ENCODE results near the gene ARHGAP26.

ARHGAP26 gene

DNA sequence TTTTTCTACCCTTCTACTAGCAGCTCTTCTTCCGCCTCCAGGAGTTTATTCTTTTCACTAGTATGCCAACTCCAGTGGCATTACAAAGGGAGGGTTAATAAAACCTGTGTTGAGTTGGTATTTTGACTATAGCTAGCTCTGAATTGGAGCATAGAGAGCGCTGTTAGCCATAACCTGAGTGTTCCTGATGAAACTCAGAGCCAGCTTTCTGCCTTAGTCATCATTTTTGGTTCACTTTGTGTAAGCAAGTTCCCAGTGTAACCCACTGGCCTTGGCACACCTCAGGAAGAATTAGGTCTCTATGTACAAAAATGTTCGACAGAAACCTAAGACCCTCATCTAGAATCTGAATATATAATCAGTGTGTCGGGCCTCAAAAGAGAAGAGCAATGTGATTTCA, 394.4 kb downstream of the ARHGAP26 start:
- no peak for TF ChIP-seq TAF1 (IDR thresholded peaks at IDR 0.05; ENCODE audit: borderline replicate concordance, insufficient read depth, low read length)
- no peak for TF ChIP-seq FOXP2 (optimal IDR thresholded peaks at IDR 0.05; ENCODE audit: borderline replicate concordance, extremely low read depth, extremely low read length, insufficient read depth)
- TF ChIP-seq POLR2AphosphoS5 (IDR thresholded peaks at IDR 0.05; ENCODE audit: low read depth, low read length), result no peak
- TF ChIP-seq SIN3A (IDR thresholded peaks at IDR 0.05; ENCODE audit: borderline replicate concordance, insufficient read depth, low read length), result no peak
- TF ChIP-seq, protein P1, sequence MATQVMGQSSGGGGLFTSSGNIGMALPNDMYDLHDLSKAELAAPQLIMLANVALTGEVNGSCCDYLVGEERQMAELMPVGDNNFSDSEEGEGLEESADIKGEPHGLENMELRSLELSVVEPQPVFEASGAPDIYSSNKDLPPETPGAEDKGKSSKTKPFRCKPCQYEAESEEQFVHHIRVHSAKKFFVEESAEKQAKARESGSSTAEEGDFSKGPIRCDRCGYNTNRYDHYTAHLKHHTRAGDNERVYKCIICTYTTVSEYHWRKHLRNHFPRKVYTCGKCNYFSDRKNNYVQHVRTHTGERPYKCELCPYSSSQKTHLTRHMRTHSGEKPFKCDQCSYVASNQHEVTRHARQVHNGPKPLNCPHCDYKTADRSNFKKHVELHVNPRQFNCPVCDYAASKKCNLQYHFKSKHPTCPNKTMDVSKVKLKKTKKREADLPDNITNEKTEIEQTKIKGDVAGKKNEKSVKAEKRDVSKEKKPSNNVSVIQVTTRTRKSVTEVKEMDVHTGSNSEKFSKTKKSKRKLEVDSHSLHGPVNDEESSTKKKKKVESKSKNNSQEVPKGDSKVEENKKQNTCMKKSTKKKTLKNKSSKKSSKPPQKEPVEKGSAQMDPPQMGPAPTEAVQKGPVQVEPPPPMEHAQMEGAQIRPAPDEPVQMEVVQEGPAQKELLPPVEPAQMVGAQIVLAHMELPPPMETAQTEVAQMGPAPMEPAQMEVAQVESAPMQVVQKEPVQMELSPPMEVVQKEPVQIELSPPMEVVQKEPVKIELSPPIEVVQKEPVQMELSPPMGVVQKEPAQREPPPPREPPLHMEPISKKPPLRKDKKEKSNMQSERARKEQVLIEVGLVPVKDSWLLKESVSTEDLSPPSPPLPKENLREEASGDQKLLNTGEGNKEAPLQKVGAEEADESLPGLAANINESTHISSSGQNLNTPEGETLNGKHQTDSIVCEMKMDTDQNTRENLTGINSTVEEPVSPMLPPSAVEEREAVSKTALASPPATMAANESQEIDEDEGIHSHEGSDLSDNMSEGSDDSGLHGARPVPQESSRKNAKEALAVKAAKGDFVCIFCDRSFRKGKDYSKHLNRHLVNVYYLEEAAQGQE (IDR thresholded peaks at IDR 0.05; ENCODE audit: insufficient read depth in 1 of 2, low read depth in 2 of 2, low read length in 2 of 2), result no peak

DNA sequence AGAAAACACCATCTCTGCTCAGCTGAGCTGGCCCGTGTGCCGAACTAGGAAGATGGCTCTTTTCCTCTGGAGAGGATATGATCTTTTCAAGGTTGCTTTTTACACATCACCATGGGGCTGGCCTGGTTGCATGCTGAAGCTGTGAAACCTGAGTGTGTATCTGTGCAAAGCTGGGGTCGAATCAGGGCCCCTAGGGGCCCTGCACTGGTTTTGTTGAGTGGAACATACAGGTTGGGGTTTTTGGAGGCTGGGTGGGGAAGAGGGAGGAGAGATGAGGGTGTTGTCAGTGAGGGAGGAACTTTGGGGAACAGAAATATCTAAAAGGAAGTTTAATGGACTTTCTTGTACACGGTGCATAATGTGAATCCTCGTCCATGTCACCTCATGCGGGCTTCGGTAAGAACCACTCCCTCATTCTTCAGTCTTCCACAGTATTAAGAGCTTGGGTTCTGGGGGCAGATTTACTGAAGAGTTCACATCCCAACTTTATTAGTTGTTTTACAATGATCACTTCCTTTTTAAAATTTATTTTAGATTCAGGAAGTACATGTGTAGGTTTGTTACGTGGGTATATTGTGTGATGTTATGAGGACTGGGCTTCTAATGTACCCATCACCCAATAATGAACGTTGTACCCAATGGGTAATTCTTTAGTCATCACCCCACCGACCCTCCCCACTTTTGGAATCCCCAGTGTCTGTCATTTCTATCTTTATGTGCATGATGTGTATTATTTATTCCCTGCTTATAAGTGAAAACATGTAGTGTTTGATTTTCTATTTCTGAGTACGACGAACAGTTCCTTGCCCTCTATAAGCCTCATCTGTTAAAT, 395.1 kb downstream of the ARHGAP26 start:
- TF ChIP-seq TAF1 (IDR thresholded peaks at IDR 0.05; ENCODE audit: borderline replicate concordance, insufficient read depth, low read length) (no peak), FOXP2 (optimal IDR thresholded peaks at IDR 0.05; ENCODE audit: borderline replicate concordance, extremely low read depth, extremely low read length, insufficient read depth) (no peak)

DNA sequence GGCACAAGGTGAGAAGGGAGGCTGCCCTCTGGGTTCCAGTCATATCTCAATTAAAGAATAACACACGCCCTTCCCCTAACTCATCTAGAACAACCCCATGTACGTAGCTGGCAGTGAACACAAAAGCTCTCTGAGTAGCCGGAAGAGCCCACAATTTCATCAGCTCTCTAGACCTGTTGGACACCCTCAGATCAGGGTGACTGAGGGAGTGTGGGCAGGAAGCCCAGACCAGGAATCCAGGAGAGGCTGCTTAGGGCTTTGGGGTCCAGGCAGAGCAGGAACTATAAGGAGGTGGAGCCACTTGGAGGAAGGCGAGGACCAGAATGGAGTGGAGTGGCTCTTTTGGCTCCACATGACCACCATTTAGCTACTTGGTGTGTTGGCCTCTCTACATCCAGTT, 395.9 kb downstream of the ARHGAP26 start:
- TF ChIP-seq FOXP2 (optimal IDR thresholded peaks at IDR 0.05; ENCODE audit: borderline replicate concordance, extremely low read depth, extremely low read length, insufficient read depth), result no peak
- TF ChIP-seq, protein P1 (IDR thresholded peaks at IDR 0.05; ENCODE audit: insufficient read depth in 1 of 2, low read depth in 2 of 2, low read length in 2 of 2), result no peak
- TF ChIP-seq POLR2AphosphoS5 (IDR thresholded peaks at IDR 0.05; ENCODE audit: low read depth, low read length), result no peak
- no peak for TF ChIP-seq TAF1 (IDR thresholded peaks at IDR 0.05; ENCODE audit: borderline replicate concordance, insufficient read depth, low read length)
- no peak for TF ChIP-seq SIN3A (IDR thresholded peaks at IDR 0.05; ENCODE audit: borderline replicate concordance, insufficient read depth, low read length)

DNA sequence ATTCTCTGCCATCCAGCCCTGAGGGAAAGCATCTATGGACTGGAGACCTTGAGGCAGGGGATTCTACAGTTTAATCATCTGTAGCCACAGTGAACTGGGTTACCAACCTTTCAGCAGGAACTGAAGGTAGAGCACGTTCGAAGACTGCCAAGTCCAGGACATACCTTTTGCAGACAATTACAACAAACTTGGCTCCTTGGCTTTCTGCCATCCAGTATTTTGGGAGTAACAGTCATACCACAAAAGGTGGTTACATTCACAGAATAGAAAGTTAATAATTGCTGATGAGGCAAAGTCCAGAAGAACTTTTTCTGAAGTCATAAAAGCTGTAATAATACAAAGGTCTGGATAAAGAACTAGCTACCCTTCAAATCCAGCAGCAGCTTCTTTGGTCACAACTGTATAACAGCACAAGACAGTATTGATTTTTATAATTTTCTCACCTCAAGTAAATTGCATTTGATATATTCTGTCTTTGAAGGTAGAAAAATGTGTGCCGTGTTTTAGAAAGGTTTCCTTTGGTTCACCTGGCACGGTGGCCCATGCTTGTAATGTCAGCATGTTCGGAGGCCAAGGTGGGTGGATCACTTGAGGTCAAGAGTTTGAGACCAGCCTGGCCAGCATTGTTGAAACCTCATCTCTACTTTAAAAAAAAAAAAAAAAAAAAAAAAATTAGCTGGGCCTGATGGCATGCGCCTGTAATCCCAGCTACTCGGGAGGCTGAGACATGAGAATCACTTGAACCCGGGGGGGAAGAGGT, 396.7 kb downstream of the ARHGAP26 start:
- TF ChIP-seq TAF1 (IDR thresholded peaks at IDR 0.05; ENCODE audit: borderline replicate concordance, insufficient read depth, low read length) (no peak), POLR2AphosphoS5 (IDR thresholded peaks at IDR 0.05; ENCODE audit: low read depth, low read length) (no peak), SIN3A (IDR thresholded peaks at IDR 0.05; ENCODE audit: borderline replicate concordance, insufficient read depth, low read length) (no peak), FOXP2 (optimal IDR thresholded peaks at IDR 0.05; ENCODE audit: borderline replicate concordance, extremely low read depth, extremely low read length, insufficient read depth) (no peak)
- TF ChIP-seq, protein P1 (IDR thresholded peaks at IDR 0.05; ENCODE audit: insufficient read depth in 1 of 2, low read depth in 2 of 2, low read length in 2 of 2), result no peak

DNA sequence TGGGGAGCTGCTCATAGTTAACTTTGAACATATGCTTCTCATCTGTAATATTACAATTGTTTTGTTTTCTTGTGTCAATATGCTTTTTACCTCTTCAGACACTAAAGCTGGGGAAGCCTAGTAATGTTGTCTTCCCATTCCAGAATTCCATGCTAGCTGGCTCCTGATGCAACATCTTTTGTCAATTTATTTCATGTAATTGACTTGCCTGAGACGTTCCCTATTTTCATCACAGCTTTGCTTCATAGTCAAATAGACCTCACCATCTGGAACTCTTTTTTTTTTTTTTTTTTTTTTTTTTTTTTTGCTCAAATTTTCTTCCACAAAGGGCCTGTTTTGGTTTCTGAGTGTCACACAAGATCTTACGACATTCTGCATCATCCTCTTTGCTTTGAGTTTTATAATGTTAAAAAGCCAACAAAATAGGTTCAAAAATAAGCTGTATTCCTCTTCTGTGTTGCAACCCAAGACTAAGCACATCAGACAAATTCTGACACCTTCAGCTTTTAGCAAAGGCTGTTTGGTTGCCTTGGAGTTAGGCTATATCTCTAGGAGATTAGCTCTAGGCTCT, 398.1 kb downstream of the ARHGAP26 start:
- no peak for TF ChIP-seq TAF1 (IDR thresholded peaks at IDR 0.05; ENCODE audit: borderline replicate concordance, insufficient read depth, low read length)
- TF ChIP-seq, protein P1 (IDR thresholded peaks at IDR 0.05; ENCODE audit: insufficient read depth in 1 of 2, low read depth in 2 of 2, low read length in 2 of 2), result no peak
- no peak for TF ChIP-seq POLR2AphosphoS5 (IDR thresholded peaks at IDR 0.05; ENCODE audit: low read depth, low read length)
- no peak for TF ChIP-seq FOXP2 (optimal IDR thresholded peaks at IDR 0.05; ENCODE audit: borderline replicate concordance, extremely low read depth, extremely low read length, insufficient read depth)
- no peak for TF ChIP-seq SIN3A (IDR thresholded peaks at IDR 0.05; ENCODE audit: borderline replicate concordance, insufficient read depth, low read length)

Measured in PFSK-1 (cell line).